ENCODE data around the gene ATRX.

DNA sequence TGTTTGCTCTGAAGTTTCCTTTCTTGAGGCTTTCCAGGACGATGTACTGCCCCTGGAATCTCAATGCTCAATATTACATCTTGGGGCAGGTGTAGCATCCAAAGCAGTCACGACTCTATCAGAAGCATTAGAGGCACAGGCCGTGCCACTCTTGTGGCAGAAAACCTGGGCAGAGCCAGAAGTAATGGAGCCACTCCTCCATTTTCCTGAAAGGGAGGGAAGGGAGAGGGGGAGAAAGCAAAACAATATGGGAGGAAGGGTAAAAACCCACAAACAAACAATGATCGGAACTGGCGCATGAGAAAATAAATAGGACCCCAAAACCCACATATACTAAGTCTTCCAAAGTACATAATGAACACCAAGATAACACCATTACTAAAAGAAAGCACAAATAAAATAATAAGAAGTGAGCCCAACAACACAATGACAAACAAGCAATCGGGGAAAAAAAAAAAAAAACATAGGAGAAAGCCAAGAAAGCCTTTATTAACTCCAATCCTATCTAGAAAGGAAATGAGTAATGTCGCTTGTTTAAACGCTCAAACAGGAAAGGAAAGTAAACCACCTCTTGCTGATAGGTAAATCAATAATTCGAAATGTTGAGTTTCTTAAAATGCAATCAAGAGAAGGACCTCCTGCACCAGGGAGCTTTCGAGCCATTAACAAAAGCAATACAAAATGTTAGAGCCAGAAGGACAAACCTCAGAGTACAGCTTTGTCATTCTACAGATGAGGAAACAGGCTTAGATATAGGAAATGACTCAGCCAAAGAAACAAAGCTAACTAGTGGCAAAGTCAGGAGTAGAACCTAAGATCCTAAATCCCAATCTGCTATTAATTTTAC lies 117.4 kb downstream of the ATRX start:
- TF ChIP-seq CTCF (conservative IDR thresholded peaks at IDR 0.05) (no peak), EZH2 (IDR thresholded peaks at IDR 0.05; ENCODE audit: low read depth) (no peak)
